A673 (cell line): ENCODE results near the gene MYRIP.

Experiments used
- CTCF ChIP-seq: fragments of 300-800, 200-600 bp; sonication (generic); conservative IDR thresholded peaks from 2 replicates; pipeline ENCODE4 v1.5.1; 2017; ENCODE audit warnings: low read depth, mild to moderate bottlenecking, antibody characterized with exemption, low read length, moderate library complexity, mixed read lengths
- EZH2 ChIP-seq: fragments of 200-600 bp; sonication (generic); IDR thresholded peaks from 2 replicates; pipeline ENCODE4 v1.6.1; 2017; ENCODE audit warnings: borderline replicate concordance, low read depth, mild to moderate bottlenecking, mixed read lengths, antibody characterized with exemption, low read length; ENCODE audit not compliant: poor library complexity, severe bottlenecking

- peak; percentile 23; the same call in 1 of the 2 replicates for TF ChIP-seq CTCF
- TF ChIP-seq EZH2: no peak
These were observed 300.5 kb downstream of the MYRIP start for GRCh38 chr3:40109641-40110490.
